ENCODE results near the gene PBRM1. TPM values are rescaled to one million over a fixed set of nuclear protein-coding genes. Genes with fewer than 3 reads are reported as not detected.

PBRM1 gene
- total and polyA plus RNA-seq, 2 of the 13 experiments (the other 11 are each of a cell fraction or from before 2014, with no cell fraction given): 10.9 to 33.2 TPM

GRCh38 chr3:52534281-52535183 lies 151.2 kb downstream of the PBRM1 start (continued):
- no peak for TF ChIP-seq ZNF407 (CRISPR knock-in tag; IDR thresholded peaks at IDR 0.05; ENCODE audit: not compliant biosample characterization)
- no peak; the same call in 1 of the 2 replicates for TF ChIP-seq ZSCAN9 (CRISPR knock-in tag; IDR thresholded peaks at IDR 0.05; ENCODE audit: borderline replicate concordance)
- TF ChIP-seq YEATS2 (CRISPR knock-in tag; IDR thresholded peaks at IDR 0.05; ENCODE audit: borderline replicate concordance): no peak
- TF ChIP-seq KMT2B (CRISPR knock-in tag; IDR thresholded peaks at IDR 0.05): no peak
- TF ChIP-seq FOSL1 (CRISPR knock-in tag; IDR thresholded peaks at IDR 0.05; ENCODE audit: borderline replicate concordance): no peak
- TF ChIP-seq KDM3A (CRISPR knock-in tag; IDR thresholded peaks at IDR 0.05; ENCODE audit: low read depth): 0 out of 2 replicates have a peak, but pooled peaks have one; percentile 62
- no peak for TF ChIP-seq NR2F1 (CRISPR knock-in tag; IDR thresholded peaks at IDR 0.05)
- TF ChIP-seq TRIM24 (CRISPR knock-in tag; IDR thresholded peaks at IDR 0.05): no peak
- TF ChIP-seq JUNB (CRISPR knock-in tag; IDR thresholded peaks at IDR 0.05; ENCODE audit: borderline replicate concordance): no peak
- TF ChIP-seq NFATC3 (CRISPR knock-in tag; IDR thresholded peaks at IDR 0.05): peak; percentile 65; the same call in 1 of the 2 replicates
- no peak for TF ChIP-seq MIER3 (CRISPR knock-in tag; IDR thresholded peaks at IDR 0.05; ENCODE audit: borderline replicate concordance)
- no peak for TF ChIP-seq ZBTB1 (CRISPR knock-in tag; IDR thresholded peaks at IDR 0.05; ENCODE audit: borderline replicate concordance)
- no peak for TF ChIP-seq NBN (conservative IDR thresholded peaks at IDR 0.05)
- TF ChIP-seq MYNN (CRISPR knock-in tag; IDR thresholded peaks at IDR 0.05; ENCODE audit: low read depth): no peak
- TF ChIP-seq SNAPC5 (CRISPR knock-in tag; IDR thresholded peaks at IDR 0.05; ENCODE audit: borderline replicate concordance): no peak
- no peak for TF ChIP-seq ZFP1 (CRISPR knock-in tag; IDR thresholded peaks at IDR 0.05)
- TF ChIP-seq RBM39 (IDR thresholded peaks at IDR 0.05; ENCODE audit: low read depth, low read length, poor library complexity, severe bottlenecking): no peak
- TF ChIP-seq ADNP (CRISPR knock-in tag; IDR thresholded peaks at IDR 0.05): no peak
- TF ChIP-seq ZNF282 (IDR thresholded peaks at IDR 0.05; ENCODE audit: partially characterized antibody): no peak
- no peak for TF ChIP-seq ZNF138 (CRISPR knock-in tag; IDR thresholded peaks at IDR 0.05; ENCODE audit: low read depth)
- peak; percentile 56; the same call in 1 of the 2 replicates for TF ChIP-seq ZNF788 (CRISPR knock-in tag; IDR thresholded peaks at IDR 0.05; ENCODE audit: borderline replicate concordance)
- peak; percentile 24; the same call in 1 of the 2 replicates for TF ChIP-seq YEATS4 (CRISPR knock-in tag; IDR thresholded peaks at IDR 0.05; ENCODE audit: borderline replicate concordance)
